ENCODE measurements around the gene OTC. TPM values are rescaled to one million over a fixed set of nuclear protein-coding genes. Genes with fewer than 3 reads are reported as not detected.

Gene OTC
- total RNA-seq, 2 donors from 2014 or later, result 2.6 to 10.2 TPM

DNA sequence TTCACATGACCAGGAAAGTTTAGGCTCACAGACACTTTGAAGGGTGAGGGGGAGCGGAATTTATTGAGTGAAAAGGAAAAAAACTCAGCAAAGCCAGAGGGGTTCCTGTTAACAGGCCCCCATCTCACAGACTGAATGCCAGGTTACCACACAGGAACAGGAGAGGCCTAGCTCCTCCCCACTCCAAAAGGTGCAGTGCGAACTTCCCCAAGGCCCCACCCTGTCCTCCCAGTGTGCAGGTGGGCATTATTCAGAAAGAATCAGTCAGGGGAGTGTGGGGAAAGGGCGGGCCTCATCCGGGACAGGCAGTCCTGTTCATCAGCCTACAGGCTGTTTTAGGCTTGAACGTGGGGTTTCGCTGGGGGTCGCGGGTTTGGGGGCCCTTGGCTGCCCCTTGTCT is 4.0 kb downstream of the OTC start:
- Histone ChIP-seq H3K4me1 (no peaks in the 10 kb centered on the region), H3K4me3 (no peak overlapping the region), H3K27ac (no peak overlapping the region), H3K9ac (ENCODE audit: low read depth in 2 of 2, low read length in 2 of 2) (no peak overlapping the region), H3K27me3 (no peaks in the 10 kb centered on the region), H3K9me3 (no peaks in the 10 kb centered on the region), H3K36me3 (no peaks in the 10 kb centered on the region)
- TF ChIP-seq, protein P1, sequence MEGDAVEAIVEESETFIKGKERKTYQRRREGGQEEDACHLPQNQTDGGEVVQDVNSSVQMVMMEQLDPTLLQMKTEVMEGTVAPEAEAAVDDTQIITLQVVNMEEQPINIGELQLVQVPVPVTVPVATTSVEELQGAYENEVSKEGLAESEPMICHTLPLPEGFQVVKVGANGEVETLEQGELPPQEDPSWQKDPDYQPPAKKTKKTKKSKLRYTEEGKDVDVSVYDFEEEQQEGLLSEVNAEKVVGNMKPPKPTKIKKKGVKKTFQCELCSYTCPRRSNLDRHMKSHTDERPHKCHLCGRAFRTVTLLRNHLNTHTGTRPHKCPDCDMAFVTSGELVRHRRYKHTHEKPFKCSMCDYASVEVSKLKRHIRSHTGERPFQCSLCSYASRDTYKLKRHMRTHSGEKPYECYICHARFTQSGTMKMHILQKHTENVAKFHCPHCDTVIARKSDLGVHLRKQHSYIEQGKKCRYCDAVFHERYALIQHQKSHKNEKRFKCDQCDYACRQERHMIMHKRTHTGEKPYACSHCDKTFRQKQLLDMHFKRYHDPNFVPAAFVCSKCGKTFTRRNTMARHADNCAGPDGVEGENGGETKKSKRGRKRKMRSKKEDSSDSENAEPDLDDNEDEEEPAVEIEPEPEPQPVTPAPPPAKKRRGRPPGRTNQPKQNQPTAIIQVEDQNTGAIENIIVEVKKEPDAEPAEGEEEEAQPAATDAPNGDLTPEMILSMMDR (IDR thresholded peaks at IDR 0.05), result no peak
- intact Hi-C loops (cut with DNase I), result no loop called here
- DNase-seq, result no peak

DNA sequence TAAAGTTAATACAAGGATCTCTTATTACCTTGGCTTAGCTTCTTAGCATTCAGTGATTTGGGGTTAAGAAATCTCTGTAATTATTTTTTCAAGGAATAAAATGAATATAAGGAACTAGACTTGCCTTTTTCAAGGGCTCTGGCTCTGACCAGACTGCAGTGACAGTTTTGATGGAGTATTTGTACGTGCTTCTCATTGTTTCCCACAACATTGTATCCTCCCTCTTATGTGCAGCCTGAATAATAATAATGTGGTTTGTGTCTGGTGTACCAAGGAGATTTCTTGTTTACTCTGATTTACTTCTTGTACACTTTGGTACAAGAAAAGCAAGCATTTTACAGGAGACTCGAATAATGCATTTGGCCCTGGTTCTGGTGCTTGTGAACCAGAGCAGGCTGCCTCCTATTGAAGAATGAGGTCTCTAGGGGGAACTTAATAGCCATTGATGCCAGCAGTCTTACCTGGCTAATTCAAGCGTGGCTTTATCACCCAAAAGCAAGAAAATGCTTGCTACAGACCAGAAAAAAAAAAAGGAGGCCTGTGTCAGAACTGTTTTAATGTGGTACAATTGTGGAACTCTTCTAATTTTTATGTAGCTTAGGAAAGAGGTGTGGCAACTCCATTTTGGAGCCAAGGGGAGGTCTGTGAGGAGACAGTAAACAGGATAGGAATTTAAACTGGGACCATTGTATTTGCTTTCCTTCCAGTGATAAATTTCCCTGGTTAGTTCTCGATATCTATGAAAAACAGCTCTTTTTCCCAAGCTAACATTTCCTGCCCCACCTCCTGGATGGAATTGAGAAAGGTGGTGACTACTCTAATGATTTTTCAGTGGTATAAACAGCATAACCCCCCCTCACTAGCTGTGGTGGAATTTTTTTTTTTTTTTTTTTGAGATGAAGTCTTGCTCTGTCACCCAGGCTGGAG is 5.6 kb downstream of the OTC start:
- TF ChIP-seq, protein P1 (IDR thresholded peaks at IDR 0.05), result no peak
- intact Hi-C loops (cut with DNase I), result no loop called here
- no peaks in the 10 kb centered on the region for H3K4me1 ChIP-seq
- H3K9ac ChIP-seq (ENCODE audit: low read depth in 2 of 2, low read length in 2 of 2), result no peak overlapping the region
- H3K36me3 ChIP-seq, result no peaks in the 10 kb centered on the region
- no peaks in the 10 kb centered on the region for H3K27me3 ChIP-seq
- no peak for DNase-seq
- no peaks in the 10 kb centered on the region for H3K9me3 ChIP-seq
- H3K27ac ChIP-seq, result no peak overlapping the region
- H3K4me3 ChIP-seq, result no peak overlapping the region

DNA sequence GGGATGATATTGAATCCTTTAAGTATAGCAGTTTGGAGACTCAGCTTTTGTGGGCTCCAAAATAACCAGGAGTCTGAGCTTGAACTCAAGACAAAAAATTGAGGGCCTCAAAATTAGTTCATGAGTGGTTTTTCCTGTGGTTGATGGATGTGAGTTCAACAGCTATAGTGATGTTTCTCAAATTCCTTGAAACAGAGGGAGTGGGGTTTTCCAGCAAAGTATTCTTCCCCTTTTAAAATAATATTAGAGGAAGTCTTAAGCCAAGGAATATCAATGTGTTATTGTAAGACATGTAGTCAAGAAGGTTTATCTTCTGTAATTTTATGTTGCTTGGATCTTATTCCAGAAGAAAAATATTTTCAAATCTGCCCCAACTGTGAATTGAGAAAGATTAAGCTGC is 10.6 kb downstream of the OTC start:
- H3K4me1 ChIP-seq, result no peaks in the 10 kb centered on the region
- no peaks in the 10 kb centered on the region for H3K27me3 ChIP-seq
- no peak overlapping the region for H3K9ac ChIP-seq (ENCODE audit: low read depth in 2 of 2, low read length in 2 of 2)
- TF ChIP-seq, protein P1 (IDR thresholded peaks at IDR 0.05), result no peak
- H3K4me3 ChIP-seq, result no peak overlapping the region
- no peaks in the 10 kb centered on the region for H3K9me3 ChIP-seq
- intact Hi-C loops (cut with DNase I), result no loop called here
- H3K27ac ChIP-seq, result no peak overlapping the region
- no peak for DNase-seq
- no peaks in the 10 kb centered on the region for H3K36me3 ChIP-seq

DNA sequence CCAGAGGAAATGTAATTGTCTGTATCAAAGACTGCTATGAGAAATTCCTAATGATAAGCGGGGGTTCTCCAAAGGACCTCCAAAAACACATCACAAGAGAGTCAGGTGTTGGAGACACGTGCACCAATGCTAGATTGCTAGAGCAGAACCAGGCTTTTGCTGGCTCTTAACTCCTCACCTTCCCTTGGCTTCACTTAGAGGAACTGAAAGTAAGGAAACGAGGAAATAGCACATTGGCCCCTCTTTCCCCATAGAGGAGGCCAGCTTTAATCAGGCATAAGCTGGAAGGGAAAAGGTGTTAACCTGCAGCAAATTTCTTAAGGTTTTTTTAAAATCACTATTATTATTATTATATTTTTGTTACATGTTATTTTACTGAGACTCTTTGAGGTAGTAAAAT is 13.6 kb downstream of the OTC start:
- intact Hi-C loops (cut with DNase I), result no loop called here
- Histone ChIP-seq H3K4me1 (no peaks in the 10 kb centered on the region), H3K9me3 (no peaks in the 10 kb centered on the region), H3K4me3 (no peak overlapping the region), H3K27me3 (no peaks in the 10 kb centered on the region), H3K36me3 (no peaks in the 10 kb centered on the region), H3K9ac (ENCODE audit: low read depth in 2 of 2, low read length in 2 of 2) (no peak overlapping the region), H3K27ac (no peak overlapping the region)
- TF ChIP-seq, protein P1 (IDR thresholded peaks at IDR 0.05), result no peak
- DNase-seq, result no peak

DNA sequence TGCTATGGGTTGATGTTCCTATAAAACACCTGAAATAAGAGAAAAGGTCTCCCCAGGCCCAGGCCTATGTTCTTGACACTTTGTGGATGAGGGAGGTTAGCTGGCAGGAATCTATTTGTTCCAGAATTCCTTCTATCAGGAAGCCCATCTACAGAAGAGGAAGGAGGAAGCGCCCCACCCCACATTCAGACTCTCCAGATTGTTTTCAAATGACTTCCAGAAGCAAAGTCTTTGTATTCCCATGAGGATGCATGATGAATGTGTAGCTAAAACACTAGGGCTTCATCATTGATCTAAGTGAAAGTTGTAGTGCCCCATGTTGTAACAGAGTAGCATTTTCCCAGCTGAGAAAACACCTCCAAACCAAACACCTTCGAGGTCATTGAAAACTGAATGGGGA is 16.4 kb downstream of the OTC start:
- no peak overlapping the region for H3K27ac ChIP-seq
- intact Hi-C loops (cut with DNase I), result no loop called here

More for the DNA sequence above, 16.4 kb downstream of the OTC start:
- Histone ChIP-seq H3K4me3 (no peak overlapping the region), H3K9me3 (no peaks in the 10 kb centered on the region), H3K36me3 (no peaks in the 10 kb centered on the region), H3K4me1 (no peaks in the 10 kb centered on the region), H3K9ac (ENCODE audit: low read depth in 2 of 2, low read length in 2 of 2) (no peak overlapping the region), H3K27me3 (no peaks in the 10 kb centered on the region)
- TF ChIP-seq, protein P1 (IDR thresholded peaks at IDR 0.05), result no peak
- no peak for DNase-seq

All from colonic mucosa (tissue), 4 donors.